ENCODE measurements around the gene MDC1. TPM values are rescaled to one million over a fixed set of nuclear protein-coding genes. Genes with fewer than 3 reads are reported as not detected.

MDC1 gene
- total and polyA plus RNA-seq, 2 of the 13 experiments (the other 11 are each of a cell fraction or from before 2014, with no cell fraction given) = 8.4 to 14.0 TPM

DNA sequence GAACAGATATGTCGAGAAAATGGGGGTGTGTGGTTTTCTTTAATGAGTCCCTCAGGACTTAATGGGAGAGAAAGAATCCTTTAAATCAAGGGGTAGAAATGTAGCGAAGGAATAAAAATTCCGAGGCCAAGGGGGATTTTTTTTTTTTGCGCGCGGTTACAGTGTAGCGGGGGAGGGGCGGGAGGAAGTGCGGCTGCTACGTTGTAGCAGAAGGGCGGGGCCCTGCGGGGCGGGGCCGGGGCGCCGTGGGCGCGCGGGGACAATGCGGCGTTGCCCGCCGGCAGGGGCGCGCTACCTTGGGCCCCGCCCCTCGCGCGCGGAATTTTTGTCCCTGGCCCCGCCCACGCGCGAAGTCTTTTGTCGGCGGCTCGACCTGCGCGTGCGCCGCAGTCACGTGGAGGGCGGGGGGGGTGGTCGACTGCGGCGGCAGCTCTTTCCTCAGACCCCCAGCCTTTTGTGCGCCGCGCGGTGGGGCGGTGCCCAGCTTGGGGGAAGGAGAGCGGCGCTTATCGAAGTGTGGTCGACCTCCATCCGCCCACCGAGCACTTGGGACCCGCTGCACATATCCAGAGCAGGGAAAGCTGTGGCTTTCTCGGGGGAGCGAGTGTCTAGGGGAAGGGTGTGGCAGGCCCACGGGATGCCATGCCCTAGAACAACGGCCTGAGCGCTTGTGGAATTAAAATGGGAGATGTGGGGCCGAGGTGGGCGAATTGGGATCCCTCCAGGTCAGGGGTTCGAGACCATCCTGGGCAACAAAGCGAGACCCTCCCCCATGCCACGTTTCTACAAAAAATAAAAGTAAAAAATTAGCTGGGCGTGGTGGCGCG lies 4.3 kb upstream of the MDC1 start (continued):
- TF ChIP-seq BCLAF1 (IDR thresholded peaks at IDR 0.05) (no peak), ZNF160 (CRISPR knock-in tag; IDR thresholded peaks at IDR 0.05) (peak; percentile 70), ZNF549 (CRISPR knock-in tag; IDR thresholded peaks at IDR 0.05) (no peak), GATA4 (IDR thresholded peaks at IDR 0.05; ENCODE audit: borderline replicate concordance, low read depth) (no peak), ETV5 (CRISPR knock-in tag; IDR thresholded peaks at IDR 0.05; ENCODE audit: borderline replicate concordance) (0 out of 2 replicates have a peak, but pooled peaks have one; percentile 6), ZNF382 (CRISPR knock-in tag; IDR thresholded peaks at IDR 0.05; ENCODE audit: borderline replicate concordance) (no peak), ZNF546 (CRISPR knock-in tag; conservative IDR thresholded peaks at IDR 0.05) (no peak), NFKB2 (CRISPR knock-in tag; IDR thresholded peaks at IDR 0.05; ENCODE audit: borderline replicate concordance) (peak; percentile 59; the same call in 1 of the 2 replicates), GLI4 (CRISPR knock-in tag; IDR thresholded peaks at IDR 0.05; ENCODE audit: borderline replicate concordance) (no peak; the same call in 1 of the 2 replicates), PRDM4 (CRISPR knock-in tag; IDR thresholded peaks at IDR 0.05; ENCODE audit: borderline replicate concordance) (no peak), ZNF605 (CRISPR knock-in tag; IDR thresholded peaks at IDR 0.05) (peak; percentile 63; the same call in 1 of the 2 replicates), ZNF552 (CRISPR knock-in tag; IDR thresholded peaks at IDR 0.05; ENCODE audit: borderline replicate concordance) (no peak), ASH2L (IDR thresholded peaks at IDR 0.05; ENCODE audit: insufficient read length, low read depth, low read length) (peak; percentile 31), MZF1 (CRISPR knock-in tag; IDR thresholded peaks at IDR 0.05; ENCODE audit: borderline replicate concordance) (no peak), E2F1 (CRISPR knock-in tag; IDR thresholded peaks at IDR 0.05) (peak; percentile 91), NCOA2 (CRISPR knock-in tag; IDR thresholded peaks at IDR 0.05) (no peak), NCOA1 (CRISPR knock-in tag; IDR thresholded peaks at IDR 0.05) (no peak), ZFP37 (CRISPR knock-in tag; IDR thresholded peaks at IDR 0.05; ENCODE audit: borderline replicate concordance) (peak; percentile 24; the same call in 1 of the 2 replicates), TEAD2 (CRISPR knock-in tag; IDR thresholded peaks at IDR 0.05) (0 out of 2 replicates have a peak, but pooled peaks have one; percentile 58), ZNF432 (CRISPR knock-in tag; IDR thresholded peaks at IDR 0.05; ENCODE audit: borderline replicate concordance) (no peak), ZNF724P (CRISPR knock-in tag; IDR thresholded peaks at IDR 0.05; ENCODE audit: borderline replicate concordance) (no peak; the same call in 1 of the 2 replicates), ZFP36L1 (CRISPR knock-in tag; IDR thresholded peaks at IDR 0.05) (no peak), MTA3 (CRISPR knock-in tag; IDR thresholded peaks at IDR 0.05) (no peak), ZMYM4 (CRISPR knock-in tag; IDR thresholded peaks at IDR 0.05) (peak; percentile 45; the same call in 1 of the 2 replicates)

Data from HepG2 (cell line).